Breast epithelium (tissue), 4 donors: ENCODE measurements around the gene P2RY14. TPM values are rescaled to one million over a fixed set of nuclear protein-coding genes. Genes with fewer than 3 reads are reported as not detected.

Source experiments
- DNase-seq, 2 donors: peaks; one replicate each; pipeline ENCODE4 v3.0.0-alpha.2; 2019; ENCODE audit warnings: low spot score in 2 of 2
- H3K27ac ChIP-seq, 2 donors: fragments of 200-600 bp; sonication (generic) in 1 of 2; one replicate each; pipeline ENCODE4 v1.5.1; 2016 to 2019; ENCODE audit warnings: mild to moderate bottlenecking in 1 of 2
- H3K27me3 ChIP-seq, 2 donors: fragments of 200-600 bp; sonication (generic) in 1 of 2; one replicate each; pipeline versions ENCODE4 v1.5.1 to v1.6.0; 2017 to 2019; ENCODE audit warnings: control low read depth in 1 of 2, mild to moderate bottlenecking in 1 of 2
- H3K36me3 ChIP-seq: fragments of 200-600 bp; one replicate; pipeline ENCODE4 v1.5.1; 2019
- H3K4me1 ChIP-seq, 2 donors: fragments of 200-600 bp; sonication (generic); one replicate each; pipeline ENCODE4 v1.5.1; 2016 to 2019; ENCODE audit warnings: control low read depth in 1 of 2
- H3K4me3 ChIP-seq, 3 donors: fragments of 200-600 bp; sonication (generic); 1 replicate in 2 of 3; 2 replicates in 1 of 3; pipeline ENCODE4 v1.5.1; 2016 to 2019; ENCODE audit warnings: mild to moderate bottlenecking in 3 of 3, moderate library complexity in 2 of 3
- H3K9me3 ChIP-seq, 2 donors: fragments of 200-600 bp; sonication (generic) in 1 of 2; one replicate each; pipeline ENCODE4 v1.5.1; 2016 to 2019; ENCODE audit warnings: control low read depth in 1 of 2
- POLR2A ChIP-seq: fragments of 450-650 bp; IDR thresholded peaks from one replicate; pipeline ENCODE4 v1.6.1; 2016; ENCODE audit warnings: antibody characterized with exemption, mild to moderate bottlenecking, moderate library complexity
- POLR2AphosphoS5 ChIP-seq, 3 donors: sonication (generic); formaldehyde crosslinking; IDR thresholded peaks; one replicate each; pipeline ENCODE4 v1.6.1; 2017; ENCODE audit warnings: antibody characterized with exemption in 3 of 3
- intact Hi-C: fragments of 100-400 bp; cut with DNase I; formaldehyde crosslinking; loops from one replicate; pipeline ENCODE4 v1.15.1; 2023; ENCODE audit warnings: low total_unique reads
- total RNA-seq, 3 donors: library from RNA; depleted of rRNA; stranded (reverse); fragments of >200 nt; gene quantifications; one replicate each; pipeline ENCODE4 v1.1.0, GENCODE V29; 2016
- TF ChIP-seq, protein P1 (sequence below), 3 donors: fragments of 450-650 bp; IDR thresholded peaks; one replicate each; pipeline ENCODE4 v1.5.1; 2016 to 2017; ENCODE audit warnings: antibody characterized with exemption in 3 of 3, mild to moderate bottlenecking in 3 of 3, moderate library complexity in 3 of 3

P2RY14 gene
- total RNA-seq, 3 donors from 2014 or later = 1.9 to 8.5 (median 3.3) TPM

DNA sequence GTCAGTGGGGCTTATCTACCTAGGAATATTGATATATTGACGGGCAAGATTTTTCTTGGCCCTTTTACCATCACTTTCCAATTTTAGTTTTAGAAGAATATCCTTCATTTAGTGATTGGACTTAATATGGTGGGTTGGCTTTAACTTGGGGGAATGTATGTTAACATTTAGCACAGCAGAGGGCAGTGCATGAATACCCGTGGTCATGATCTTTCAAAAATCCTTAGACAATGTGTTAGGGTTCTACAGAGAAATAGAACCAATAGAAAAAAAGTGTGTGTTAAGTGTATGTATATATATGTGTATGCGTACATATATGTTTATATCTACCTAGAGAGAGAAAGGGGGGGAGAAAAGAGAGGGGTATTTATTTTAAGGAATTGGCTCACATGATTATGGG is 112.2 kb downstream of the P2RY14 start:
- no peaks in the 10 kb centered on the region for H3K4me1 ChIP-seq
- H3K27me3 ChIP-seq = no peaks in the 10 kb centered on the region
- H3K4me3 ChIP-seq = no peak overlapping the region
- intact Hi-C loops = no loop called here
- H3K36me3 ChIP-seq = no peaks in the 10 kb centered on the region
- no peak for DNase-seq
- H3K27ac ChIP-seq = no peak overlapping the region
- no peaks in the 10 kb centered on the region for H3K9me3 ChIP-seq
- TF ChIP-seq, protein P1, sequence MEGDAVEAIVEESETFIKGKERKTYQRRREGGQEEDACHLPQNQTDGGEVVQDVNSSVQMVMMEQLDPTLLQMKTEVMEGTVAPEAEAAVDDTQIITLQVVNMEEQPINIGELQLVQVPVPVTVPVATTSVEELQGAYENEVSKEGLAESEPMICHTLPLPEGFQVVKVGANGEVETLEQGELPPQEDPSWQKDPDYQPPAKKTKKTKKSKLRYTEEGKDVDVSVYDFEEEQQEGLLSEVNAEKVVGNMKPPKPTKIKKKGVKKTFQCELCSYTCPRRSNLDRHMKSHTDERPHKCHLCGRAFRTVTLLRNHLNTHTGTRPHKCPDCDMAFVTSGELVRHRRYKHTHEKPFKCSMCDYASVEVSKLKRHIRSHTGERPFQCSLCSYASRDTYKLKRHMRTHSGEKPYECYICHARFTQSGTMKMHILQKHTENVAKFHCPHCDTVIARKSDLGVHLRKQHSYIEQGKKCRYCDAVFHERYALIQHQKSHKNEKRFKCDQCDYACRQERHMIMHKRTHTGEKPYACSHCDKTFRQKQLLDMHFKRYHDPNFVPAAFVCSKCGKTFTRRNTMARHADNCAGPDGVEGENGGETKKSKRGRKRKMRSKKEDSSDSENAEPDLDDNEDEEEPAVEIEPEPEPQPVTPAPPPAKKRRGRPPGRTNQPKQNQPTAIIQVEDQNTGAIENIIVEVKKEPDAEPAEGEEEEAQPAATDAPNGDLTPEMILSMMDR (IDR thresholded peaks at IDR 0.05) = no peak
- TF ChIP-seq POLR2AphosphoS5 (IDR thresholded peaks at IDR 0.05) = no peak
- no peak for TF ChIP-seq POLR2A

DNA sequence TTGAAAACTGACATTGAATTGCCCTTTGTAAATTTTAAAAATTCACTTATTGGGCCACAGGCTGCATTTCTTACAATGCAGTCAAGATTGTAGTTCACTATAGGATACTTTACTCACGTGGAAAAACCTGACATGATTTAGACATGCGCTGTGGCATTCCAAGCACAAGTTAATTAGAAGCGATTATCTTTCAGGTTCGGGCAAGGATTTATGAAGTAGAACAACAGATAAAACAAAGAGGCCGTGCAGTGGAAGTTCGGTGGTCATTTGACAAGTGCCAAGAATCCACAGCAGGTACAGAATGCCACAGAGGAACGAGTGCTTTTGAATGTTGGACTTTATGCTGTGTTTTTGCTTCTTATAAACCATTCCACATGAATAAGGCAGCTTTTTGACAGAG is 113.1 kb downstream of the P2RY14 start:
- intact Hi-C loops = no loop called here
- no peak overlapping the region for H3K4me3 ChIP-seq
- TF ChIP-seq POLR2AphosphoS5 (IDR thresholded peaks at IDR 0.05) (no peak), POLR2A (no peak)
- TF ChIP-seq, protein P1 (IDR thresholded peaks at IDR 0.05) = no peak
- H3K36me3 ChIP-seq = no peaks in the 10 kb centered on the region
- H3K27ac ChIP-seq = no peak overlapping the region
- no peaks in the 10 kb centered on the region for H3K4me1 ChIP-seq
- H3K27me3 ChIP-seq = no peaks in the 10 kb centered on the region
- no peaks in the 10 kb centered on the region for H3K9me3 ChIP-seq
- no peak for DNase-seq

Other genes with a start within 250 kb of the P2RY14 start
- 1 to 10 TPM in 2 of 3 donors, under 1 TPM in 1; 0.48 to 1.6 (median 1.6) TPM for gene MED12L, start 192.9 kb downstream of the P2RY14 start, total RNA-seq
- 1 to 10 TPM in 2 of 3 donors, under 1 TPM in 1; 0.48 to 7.2 (median 1.8) TPM for gene GPR171, start 75.3 kb downstream of the P2RY14 start, total RNA-seq
- 1 to 10 TPM in 2 of 3 donors, not detected in 1; 2.6 to 3.4 TPM for gene GPR87, start 38.3 kb upstream of the P2RY14 start, total RNA-seq
- gene P2RY13, start 51.0 kb upstream of the P2RY14 start, total RNA-seq = 1 to 10 TPM in 2 of 3 donors, under 1 TPM in 1; 0.98 to 6.9 (median 2.5) TPM
- 1 to 10 TPM; 3.6 to 9.0 (median 3.7) TPM for gene P2RY12, start 106.2 kb upstream of the P2RY14 start, total RNA-seq
- gene IGSF10, start 182.5 kb upstream of the P2RY14 start, total RNA-seq = 10 to 100 TPM in 2 of 3 donors, 1 to 10 TPM in 1; 7.9 to 15.5 (median 14.4) TPM